Measurements from ENCODE around the gene LONP2. TPM values are rescaled to one million over a fixed set of nuclear protein-coding genes. Genes with fewer than 3 reads are reported as not detected.

The LONP2 gene
- total RNA-seq, 4 donors from 2014 or later = 28.2 to 88.9 (median 64.3) TPM

DNA sequence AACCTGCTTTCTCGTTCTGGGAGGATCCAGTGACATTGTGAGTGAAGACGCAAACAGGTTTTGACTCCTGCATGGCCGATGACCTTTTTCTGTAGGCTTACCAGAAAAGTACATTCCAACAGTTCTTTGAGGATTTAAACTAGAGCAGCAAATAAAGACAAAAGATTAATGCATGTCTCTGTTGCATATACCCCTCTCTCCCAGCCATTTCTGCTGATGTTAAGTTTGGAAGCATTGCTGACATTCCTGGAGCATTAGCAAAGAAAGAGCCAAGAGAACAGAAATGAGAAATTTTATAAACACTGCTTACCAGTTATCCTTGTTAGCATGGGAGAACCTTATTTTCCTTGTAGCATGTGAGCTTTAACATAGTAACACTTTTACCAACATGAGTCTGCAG lies 91.9 kb downstream of the LONP2 start:
- Histone ChIP-seq H3K4me1 (no peaks in the 10 kb centered on the region), H3K27ac (no peak overlapping the region), H3K9me3 (no peaks in the 10 kb centered on the region), H3K27me3 (no peaks in the 10 kb centered on the region), H3K4me3 (no peak overlapping the region), H3K36me3 (no peaks in the 10 kb centered on the region)
- intact Hi-C loops (cut with DNase I; ENCODE audit: low total_unique reads) = no loop called here
- no peak for TF ChIP-seq POLR2A (IDR thresholded peaks at IDR 0.05)
- TF ChIP-seq, protein P1, sequence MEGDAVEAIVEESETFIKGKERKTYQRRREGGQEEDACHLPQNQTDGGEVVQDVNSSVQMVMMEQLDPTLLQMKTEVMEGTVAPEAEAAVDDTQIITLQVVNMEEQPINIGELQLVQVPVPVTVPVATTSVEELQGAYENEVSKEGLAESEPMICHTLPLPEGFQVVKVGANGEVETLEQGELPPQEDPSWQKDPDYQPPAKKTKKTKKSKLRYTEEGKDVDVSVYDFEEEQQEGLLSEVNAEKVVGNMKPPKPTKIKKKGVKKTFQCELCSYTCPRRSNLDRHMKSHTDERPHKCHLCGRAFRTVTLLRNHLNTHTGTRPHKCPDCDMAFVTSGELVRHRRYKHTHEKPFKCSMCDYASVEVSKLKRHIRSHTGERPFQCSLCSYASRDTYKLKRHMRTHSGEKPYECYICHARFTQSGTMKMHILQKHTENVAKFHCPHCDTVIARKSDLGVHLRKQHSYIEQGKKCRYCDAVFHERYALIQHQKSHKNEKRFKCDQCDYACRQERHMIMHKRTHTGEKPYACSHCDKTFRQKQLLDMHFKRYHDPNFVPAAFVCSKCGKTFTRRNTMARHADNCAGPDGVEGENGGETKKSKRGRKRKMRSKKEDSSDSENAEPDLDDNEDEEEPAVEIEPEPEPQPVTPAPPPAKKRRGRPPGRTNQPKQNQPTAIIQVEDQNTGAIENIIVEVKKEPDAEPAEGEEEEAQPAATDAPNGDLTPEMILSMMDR (IDR thresholded peaks at IDR 0.05) = no peak
- DNase-seq = no peak

DNA sequence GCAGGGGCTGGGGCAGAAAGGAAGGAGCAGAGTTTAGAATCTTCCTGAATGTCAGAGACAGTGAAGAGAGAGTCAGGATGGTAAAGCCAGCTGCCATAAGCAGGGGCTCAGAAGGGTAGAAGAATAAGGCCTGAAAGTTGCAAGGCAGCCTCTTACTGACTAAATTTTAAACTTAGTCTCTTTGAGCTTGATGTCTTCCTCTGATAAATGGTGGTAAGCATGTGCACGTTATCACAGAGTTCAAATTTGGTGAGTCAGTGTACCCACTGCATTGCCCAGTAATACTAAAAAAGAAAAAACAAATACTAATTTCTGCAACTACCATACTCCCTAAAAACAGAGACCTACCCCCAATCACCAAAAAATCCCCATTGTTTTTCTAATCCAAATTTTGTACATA lies 96.0 kb downstream of the LONP2 start:
- no peak overlapping the region for H3K4me3 ChIP-seq
- no peaks in the 10 kb centered on the region for H3K4me1 ChIP-seq
- no peak overlapping the region for H3K27ac ChIP-seq
- no peaks in the 10 kb centered on the region for H3K9me3 ChIP-seq
- no peaks in the 10 kb centered on the region for H3K27me3 ChIP-seq
- no peak for TF ChIP-seq POLR2A (IDR thresholded peaks at IDR 0.05)
- TF ChIP-seq, protein P1 (IDR thresholded peaks at IDR 0.05) = no peak
- intact Hi-C loops (cut with DNase I; ENCODE audit: low total_unique reads) = no loop called here
- no peaks in the 10 kb centered on the region for H3K36me3 ChIP-seq
- no peak for DNase-seq

GRCh38 chr16:48342591-48342990 lies 98.5 kb downstream of the LONP2 start:
- DNase-seq = no peak
- H3K4me1 ChIP-seq = no peaks in the 10 kb centered on the region
- H3K4me3 ChIP-seq = no peak overlapping the region
- TF ChIP-seq, protein P1 (IDR thresholded peaks at IDR 0.05) = no peak
- no peak for TF ChIP-seq POLR2A (IDR thresholded peaks at IDR 0.05)
- H3K27me3 ChIP-seq = no peaks in the 10 kb centered on the region
- H3K27ac ChIP-seq = no peak overlapping the region
- H3K36me3 ChIP-seq = no peaks in the 10 kb centered on the region
- no peaks in the 10 kb centered on the region for H3K9me3 ChIP-seq
- intact Hi-C loops (cut with DNase I; ENCODE audit: low total_unique reads) = no loop called here

DNA sequence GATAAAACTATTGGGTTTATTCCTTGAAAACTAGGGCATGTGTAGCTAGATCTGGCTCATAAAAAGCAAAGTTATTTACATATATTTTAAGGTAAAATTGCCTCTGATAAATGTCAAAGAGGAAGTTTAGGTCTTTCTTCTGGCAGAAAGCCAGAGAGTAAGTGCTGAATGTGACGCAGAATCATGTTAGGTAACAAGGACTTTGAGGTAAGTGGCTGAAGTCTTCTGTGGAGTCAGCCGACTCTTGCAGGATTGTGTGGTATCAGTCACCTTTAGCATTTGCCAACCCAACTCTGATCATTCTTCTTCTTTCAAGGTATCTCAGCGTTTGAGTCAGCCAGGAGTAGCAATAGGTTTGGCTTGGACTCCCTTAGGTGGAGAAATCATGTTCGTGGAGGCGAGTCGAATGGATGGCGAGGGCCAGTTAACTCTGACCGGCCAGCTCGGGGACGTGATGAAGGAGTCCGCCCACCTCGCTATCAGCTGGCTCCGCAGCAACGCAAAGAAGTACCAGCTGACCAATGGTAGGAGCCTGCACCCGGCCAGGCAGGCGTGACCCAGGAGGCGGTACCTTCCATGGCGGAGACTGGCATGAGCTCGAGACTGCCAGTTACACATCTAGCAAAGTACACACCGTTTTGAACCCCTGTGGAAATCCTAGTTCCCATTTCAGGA lies 103.2 kb downstream of the LONP2 start:
- H3K4me1 ChIP-seq = no peaks in the 10 kb centered on the region
- no peak for DNase-seq
- TF ChIP-seq, protein P1 (IDR thresholded peaks at IDR 0.05) = no peak
- no peak for TF ChIP-seq POLR2A (IDR thresholded peaks at IDR 0.05)
- H3K27ac ChIP-seq = no peak overlapping the region
- H3K27me3 ChIP-seq = no peaks in the 10 kb centered on the region
- intact Hi-C loops (cut with DNase I; ENCODE audit: low total_unique reads) = no loop called here
- H3K9me3 ChIP-seq = no peaks in the 10 kb centered on the region
- peaks cover 0 to 3% of the 10 kb centered on the region in 2 donors for H3K36me3 ChIP-seq
- no peak overlapping the region for H3K4me3 ChIP-seq

DNA sequence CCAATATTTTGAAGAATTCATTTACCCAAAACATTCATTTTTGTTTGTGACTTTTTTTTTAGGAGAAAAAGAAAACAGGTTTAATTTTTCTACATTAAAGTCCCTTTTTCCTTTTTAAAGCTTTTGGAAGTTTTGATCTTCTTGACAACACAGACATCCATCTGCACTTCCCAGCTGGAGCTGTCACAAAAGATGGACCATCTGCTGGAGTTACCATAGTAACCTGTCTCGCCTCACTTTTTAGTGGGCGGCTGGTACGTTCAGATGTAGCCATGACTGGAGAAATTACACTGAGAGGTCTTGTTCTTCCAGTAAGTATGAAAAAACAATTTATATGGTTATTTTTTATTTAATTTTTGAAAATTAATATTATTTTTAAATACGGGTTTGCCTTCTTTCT lies 103.9 kb downstream of the LONP2 start:
- no peaks in the 10 kb centered on the region for H3K4me1 ChIP-seq
- H3K36me3 ChIP-seq = peaks cover 0 to 3% of the 10 kb centered on the region in 2 donors
- H3K27ac ChIP-seq = no peak overlapping the region
- TF ChIP-seq, protein P1 (IDR thresholded peaks at IDR 0.05) = no peak
- TF ChIP-seq POLR2A (IDR thresholded peaks at IDR 0.05) = no peak
- no peaks in the 10 kb centered on the region for H3K27me3 ChIP-seq
- intact Hi-C loops (cut with DNase I; ENCODE audit: low total_unique reads) = no loop called here
- no peaks in the 10 kb centered on the region for H3K9me3 ChIP-seq
- H3K4me3 ChIP-seq = no peak overlapping the region
- no peak for DNase-seq
